SIG-M5 treated with dmso at 0.1 percent for 504 hours (cell line): ENCODE data around the gene WNT7B.

Source experiments
- DNase-seq: peaks from one replicate; lab custom pipeline; 2025; ENCODE audit not compliant: unreplicated experiment; lab: John Stamatoyannopoulos, UW

Gene WNT7B

GRCh38 chr22:45879552-45879949 is 97.4 kb downstream of the WNT7B start:
- DNase-seq, result no peak

GRCh38 chr22:45878901-45879551 is 97.9 kb downstream of the WNT7B start:
- no peak for DNase-seq

GRCh38 chr22:45878051-45878781 is 98.7 kb downstream of the WNT7B start:
- DNase-seq, result no peak

GRCh38 chr22:45877651-45878050 is 99.3 kb downstream of the WNT7B start:
- no peak for DNase-seq

- DNase-seq, result no peak
Observed at GRCh38 chr22:45877036-45877380, 100.0 kb downstream of the WNT7B start.

GRCh38 chr22:45876136-45877035 is 100.6 kb downstream of the WNT7B start:
- no peak for DNase-seq

GRCh38 chr22:45872659-45873263 is 104.2 kb downstream of the WNT7B start:
- no peak for DNase-seq

- no peak for DNase-seq
Observed at GRCh38 chr22:45871721-45872120, 105.2 kb downstream of the WNT7B start.
